Measurements from ENCODE around the gene CCDC77.

DNA sequence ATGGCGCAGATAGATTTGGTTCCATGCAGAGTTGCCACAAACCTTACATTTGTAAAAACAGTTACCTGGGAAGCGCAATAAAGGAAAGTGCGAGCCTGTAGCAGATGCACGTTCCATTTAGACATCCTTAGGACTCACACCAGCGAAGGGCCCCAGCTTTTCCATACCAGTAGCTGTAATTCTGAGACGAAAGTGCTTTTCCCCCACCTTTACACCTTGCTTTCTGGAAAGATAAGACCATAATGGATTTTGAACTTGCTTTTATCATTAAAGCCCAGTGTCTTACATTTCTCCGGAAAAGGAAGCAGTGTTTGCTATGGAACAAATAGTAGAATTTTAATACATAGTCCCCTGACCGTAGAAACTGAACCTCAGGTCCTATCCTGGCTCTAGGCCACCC, 616 bp upstream of the CCDC77 start:
- TF ChIP-seq GATA3 (IDR thresholded peaks at IDR 0.05; ENCODE audit: low read depth, low read length) (no peak), GATA2 (IDR thresholded peaks at IDR 0.05; ENCODE audit: low read depth, low read length) (no peak)
